Eye (tissue), 1 donor: ENCODE measurements around the gene IL36RN.

Experiments
- DNase-seq: peaks from one replicate; pipeline ENCODE4 v3.0.0-alpha.2; 2015

IL36RN gene

DNA sequence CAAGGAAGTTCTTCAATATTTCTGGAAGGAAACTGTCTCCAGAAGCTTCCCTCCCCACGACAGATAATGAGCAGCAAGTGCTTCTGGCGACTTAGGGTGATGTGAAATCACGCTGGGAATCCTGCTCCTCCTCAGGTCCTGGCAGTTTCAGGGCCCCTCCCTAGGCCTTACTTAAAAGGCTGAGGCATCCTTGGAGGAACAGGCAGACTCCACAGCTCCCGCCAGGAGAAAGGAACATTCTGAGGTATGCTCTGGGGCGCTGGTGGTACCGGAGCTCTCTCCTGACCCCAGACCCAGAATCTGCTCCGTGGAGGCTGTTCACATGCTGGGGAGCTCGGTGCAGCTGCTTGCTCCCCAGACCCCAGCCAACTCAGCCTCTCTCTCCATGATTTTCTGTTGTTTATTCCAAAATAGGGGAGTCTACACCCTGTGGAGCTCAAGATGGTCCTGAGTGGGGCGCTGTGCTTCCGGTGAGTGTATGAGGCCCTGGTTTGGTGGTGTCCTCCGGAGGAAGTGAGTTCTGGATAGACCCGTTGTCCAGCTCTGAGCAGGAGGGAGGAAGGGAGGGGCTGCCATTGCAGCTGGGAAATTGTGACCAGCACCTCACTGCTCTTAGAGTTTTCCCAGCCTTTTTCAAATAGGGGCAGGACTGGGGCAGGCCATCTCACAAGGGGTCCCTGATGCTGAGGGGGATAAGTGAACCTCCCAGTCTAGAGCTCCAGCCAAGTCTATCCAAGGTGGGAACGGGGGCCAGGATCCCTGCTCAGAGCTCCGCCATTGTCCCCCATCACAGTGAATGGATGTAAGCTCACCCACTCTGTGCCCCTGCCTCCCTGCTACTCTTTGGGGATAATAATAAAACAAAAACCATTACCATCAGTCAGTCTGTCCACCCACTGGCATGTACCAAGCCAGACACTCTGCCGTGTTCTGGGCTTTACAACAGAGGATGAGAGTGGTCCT lies at the start of gene IL36RN:
TSS of gene IL36RN (plus strand) at position 201 of the 963 bp plus-strand sequence. CDS start at position 442, 241 bp downstream.
- DNase-seq = no peak

DNA sequence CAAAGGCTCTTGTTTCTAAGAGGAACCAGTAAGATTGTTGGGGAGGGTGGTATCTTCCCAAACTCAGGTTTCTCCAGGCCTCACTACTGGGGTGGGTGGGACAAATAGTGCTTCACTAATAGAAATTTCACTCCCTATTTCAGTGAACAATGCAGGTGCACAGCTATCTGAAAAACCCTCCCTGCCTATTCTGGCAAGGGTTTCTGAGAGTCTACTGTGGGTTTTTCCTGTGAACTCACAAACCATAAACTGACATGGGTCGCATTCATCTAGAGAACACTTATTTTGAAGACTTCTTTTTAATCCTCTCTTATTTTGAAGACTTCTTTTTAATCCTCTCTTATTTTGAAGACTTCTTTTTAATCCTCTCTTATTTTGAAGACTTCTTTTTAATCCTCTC lies 49.4 kb upstream of the IL36RN start:
- DNase-seq = no peak

DNA sequence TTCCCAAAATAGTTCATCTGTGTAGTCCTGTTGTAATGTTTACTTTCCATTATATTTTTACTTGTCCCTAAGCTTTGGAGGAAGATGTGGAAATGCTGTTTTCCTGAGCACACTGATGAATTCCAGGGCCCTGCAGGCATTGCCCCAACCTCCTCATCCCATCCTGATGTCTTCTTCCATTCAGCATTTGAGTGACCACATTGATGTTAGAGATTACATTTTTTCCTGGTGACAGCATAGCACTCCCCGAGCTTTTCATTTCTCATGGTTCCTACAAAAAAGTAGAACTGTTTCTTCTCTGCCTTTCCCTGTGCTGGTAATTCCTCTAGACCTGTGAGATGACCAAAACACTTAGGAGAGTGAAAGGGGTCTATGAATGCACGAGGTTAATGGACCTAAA lies 48.9 kb upstream of the IL36RN start:
- DNase-seq = no peak

DNA sequence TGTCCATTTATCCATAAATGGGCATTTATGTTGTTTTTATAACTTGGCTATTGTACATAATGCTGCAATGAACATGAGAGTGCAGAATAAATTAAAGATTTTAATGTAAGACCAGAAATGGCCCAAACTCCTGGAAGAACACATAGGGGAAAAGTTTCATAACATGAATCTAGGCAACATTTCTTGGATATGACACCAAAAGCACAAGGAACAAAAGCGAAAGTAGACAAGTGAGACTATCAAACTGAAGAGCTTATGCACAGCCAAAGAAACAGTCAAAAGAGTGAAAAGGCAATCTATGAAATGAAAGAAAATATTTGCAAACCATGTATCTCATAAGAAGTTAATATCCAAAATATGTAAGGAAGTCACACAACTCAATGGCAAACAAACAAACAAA lies 47.9 kb upstream of the IL36RN start:
- DNase-seq = no peak

DNA sequence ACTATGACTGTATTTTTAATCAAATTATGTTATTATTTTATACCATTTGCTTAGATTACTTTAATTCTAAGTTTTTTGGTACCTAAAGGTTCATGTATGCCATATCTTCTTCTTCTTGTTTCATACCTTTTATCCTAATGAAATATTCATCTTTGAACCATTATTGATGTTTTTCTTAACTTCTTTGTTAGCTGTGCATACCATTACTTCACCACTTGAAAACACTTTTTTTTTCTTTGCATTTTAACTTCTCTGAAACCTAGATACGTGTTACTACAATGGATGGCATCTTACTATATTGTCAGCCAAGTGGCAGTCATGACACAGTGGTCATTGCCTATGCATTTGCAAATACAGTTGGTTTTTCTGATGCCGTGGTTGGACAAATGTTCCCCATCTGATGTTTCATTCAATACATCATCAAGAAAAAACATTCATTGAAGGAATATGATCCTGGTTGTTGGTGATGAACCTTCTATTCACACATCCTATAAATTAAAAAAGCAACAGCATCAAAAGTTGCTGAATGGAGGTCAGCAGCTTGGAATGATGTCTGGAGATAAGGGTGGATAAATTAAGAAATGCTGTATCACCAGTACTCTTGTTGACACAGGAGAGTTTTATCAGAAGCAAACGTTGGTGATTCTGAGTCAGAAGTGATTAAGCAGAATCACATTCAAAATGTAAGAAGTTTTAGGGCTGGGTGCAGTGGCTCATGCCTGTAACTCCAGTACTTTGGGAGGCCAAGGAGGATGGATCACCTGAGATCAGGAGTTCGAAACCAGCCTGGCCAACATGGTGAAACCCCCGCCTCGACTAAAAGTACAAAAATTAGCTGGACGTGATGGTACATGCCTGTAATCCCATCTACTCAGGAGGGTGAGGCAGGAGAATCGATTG lies 46.3 kb upstream of the IL36RN start:
- DNase-seq = no peak

DNA sequence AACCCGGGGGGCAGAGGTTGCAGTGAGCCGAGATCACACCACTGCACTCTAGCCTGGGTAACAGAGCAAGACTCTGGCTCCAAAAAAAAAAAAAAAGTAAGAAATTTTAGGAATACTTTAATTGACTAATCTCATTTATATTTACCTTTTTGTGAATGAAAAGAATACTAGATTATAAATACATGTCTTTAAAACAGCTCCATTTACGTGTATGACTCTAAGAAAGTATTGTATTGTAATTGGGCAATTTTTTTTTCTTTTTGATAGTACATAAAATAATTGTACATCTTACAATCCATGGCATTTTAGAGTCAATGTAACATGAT lies 45.7 kb upstream of the IL36RN start:
- DNase-seq = no peak

DNA sequence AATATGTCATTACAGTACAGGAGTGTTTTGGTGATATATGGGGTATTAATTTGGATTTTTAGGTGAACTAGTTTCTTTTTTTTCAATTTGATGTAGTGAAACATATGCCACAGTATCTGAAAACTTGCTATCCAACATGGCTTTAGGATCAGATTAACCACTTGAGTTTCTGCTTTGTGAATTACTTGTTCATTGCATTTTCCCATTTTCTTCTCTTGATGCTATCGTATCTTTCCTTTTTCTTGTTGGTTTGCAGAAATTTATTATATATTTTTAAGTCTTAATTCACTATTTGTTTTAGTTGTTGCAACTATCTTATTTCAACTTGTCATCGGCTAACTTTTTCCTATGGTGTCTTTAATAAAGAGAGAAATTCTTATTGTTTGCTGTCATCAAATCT lies 44.9 kb upstream of the IL36RN start:
- DNase-seq = no peak

DNA sequence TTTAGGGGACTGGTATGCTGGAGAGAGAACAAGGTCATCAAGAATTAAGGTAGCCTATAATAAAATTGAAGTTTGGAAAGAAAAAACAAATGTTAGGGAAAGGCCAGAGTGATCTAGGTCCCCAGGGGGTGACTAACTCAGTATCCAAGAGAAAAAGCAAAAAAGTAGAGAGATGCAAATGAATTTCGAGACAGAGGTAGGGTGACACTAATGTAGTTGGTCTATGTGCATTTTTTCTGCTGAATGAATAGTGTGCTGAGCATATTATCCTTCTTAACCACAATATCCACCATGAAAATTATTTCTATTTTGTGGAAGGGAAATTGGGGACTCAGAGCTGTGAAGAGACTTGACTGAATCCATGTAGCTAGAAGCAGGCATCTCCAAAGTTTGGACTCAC lies 44.0 kb upstream of the IL36RN start:
- no peak for DNase-seq

DNA sequence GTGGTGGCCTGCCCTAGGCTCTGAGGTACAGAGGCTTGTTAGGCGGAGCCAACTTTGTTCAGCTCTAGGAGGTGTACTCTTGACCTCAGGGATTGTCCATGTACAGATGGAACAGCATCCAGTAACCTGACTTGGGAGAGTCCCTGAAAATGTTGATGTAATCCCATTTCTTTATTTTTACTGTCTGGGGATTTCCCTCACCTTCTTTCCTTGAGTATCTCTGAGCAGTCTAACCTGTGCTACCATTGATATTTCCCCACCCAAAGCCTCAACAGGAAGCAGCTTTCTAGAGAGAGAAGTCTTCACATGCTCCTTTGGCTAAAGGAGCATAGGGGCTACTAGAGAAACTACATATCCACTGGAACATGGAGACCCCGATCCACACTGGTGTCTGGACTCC lies 43.3 kb upstream of the IL36RN start:
- DNase-seq = no peak

DNA sequence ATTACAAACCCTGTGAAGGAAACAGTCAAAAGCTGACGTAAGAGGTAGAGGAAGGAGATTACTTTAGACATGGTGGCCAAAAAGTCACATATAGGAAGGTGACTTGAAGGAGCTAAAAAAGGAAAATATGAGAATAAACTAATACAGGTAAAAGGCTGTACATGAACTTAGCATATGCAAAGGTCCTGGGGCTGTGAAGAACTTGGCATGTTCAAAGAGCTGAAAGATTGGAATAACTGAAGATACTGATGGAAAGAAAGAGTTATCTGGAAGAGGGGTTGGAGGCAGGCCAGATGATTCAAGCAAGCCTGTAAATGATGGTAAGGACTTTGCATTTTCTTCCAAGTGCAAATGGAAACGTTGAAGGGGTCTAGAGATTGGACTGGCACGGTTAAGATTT lies 40.5 kb upstream of the IL36RN start:
- no peak for DNase-seq

DNA sequence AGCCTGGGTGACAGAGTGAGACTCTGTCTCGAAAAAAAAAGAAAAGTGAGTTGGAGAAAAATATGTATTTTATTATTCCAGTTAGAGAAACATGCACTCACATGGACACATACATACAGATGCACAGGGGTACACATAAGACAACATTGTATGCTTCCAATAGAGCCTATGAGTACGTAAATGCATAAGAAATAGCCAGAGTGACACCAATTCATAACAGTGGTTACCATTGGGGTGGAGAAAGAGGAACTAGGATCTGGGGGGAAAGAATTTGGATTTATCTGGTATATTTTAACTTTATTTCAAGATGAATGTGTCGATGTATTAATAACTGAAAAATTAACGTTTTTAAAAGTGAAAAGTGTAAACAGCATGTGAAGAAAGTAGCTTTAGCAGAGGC lies 37.7 kb upstream of the IL36RN start:
- no peak for DNase-seq

DNA sequence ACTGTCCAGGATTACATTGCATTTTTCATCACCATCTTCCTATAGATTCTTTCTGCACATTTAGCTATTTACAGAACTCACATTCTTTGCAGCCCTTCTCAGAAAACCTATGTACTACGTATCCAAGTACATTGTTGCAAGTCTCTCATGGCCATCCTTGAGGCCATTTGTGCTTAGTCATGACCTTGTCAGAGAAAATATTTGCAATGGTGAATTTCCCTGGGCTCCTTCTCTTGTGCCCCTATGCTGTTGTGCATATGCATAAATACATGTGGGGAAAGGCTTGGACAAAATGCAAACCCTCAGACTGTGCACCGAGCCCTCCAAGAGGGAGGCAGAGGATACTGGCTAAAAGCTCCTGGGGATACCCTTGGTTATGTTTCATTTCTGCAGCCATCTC lies 34.2 kb upstream of the IL36RN start:
- DNase-seq = no peak

DNA sequence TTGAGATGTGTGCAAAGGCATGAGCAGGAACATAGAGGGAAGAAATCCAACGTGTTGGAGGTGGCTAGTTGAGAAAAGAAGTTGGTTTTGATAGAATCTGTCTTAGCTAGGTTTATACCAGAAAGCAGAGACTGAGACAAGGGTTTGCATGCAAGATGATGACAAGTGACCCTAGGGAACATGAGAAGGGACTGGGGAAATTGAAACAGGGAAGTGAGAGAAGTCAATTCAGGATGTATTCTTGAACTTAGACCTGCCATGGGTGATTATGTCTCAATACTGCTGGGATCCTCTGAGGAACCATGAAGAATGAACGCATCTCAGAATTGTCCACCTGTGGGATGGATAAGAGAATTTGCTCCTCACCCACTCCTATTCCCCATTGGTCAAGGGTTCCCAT lies 33.3 kb upstream of the IL36RN start:
- DNase-seq = no peak

DNA sequence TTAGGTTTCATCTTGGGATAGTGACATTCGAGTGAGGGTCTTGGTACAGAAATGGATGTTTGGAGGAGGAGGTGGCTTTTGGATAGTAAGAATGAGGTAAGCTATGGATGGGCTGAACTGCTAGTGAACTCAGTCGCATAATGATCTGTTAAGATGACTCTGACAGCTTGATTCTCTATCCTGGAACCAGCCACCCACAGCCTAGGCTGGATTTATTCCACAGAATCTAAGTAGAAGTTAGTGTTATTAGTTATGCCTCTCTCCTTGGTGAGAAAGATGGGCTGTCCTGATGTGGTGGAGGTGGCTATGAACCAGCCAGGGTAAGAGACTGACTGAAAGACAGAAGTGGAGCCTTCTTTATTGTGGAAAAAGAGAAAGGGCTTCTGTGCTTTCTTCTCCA lies 31.3 kb upstream of the IL36RN start:
- DNase-seq = no peak

DNA sequence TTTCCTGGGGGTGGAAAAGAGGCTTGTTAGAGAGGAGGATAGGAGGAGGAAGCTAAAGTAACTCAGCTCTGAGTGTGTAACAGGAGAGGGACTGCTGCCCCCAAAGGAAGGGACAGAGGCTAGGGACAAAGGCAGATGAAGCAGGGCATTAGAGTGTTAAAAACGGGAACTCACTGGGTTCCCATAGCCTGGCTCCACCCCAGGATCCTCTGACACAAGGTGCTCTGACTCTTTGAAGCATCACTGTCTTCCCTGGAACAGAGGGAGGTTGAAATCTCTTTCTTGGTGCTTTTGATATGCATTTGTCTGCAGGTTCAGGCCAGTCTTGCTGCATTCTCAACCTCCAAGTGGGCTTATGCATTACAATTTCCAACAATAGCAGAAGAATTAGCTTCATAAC lies 30.9 kb upstream of the IL36RN start:
- no peak for DNase-seq

DNA sequence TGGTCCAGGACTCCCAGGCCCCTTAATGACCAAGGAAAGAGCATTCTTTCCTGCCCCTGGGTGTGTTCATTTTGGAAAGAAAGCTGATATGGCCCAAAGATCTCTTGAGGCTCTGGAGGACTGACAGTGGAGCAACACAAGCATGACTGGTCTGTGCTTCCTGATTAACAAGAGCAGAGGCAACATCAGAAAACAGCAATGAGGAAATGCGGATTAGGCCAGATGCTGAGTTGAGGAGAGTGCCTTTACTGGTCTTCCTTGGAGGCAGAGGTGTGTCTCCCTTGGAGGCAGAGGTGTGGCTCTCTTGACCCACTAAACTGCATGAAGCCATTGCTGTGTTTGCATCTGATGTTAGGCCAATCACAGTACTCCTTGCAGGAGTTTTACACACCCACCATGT lies 26.3 kb upstream of the IL36RN start:
- no peak for DNase-seq

DNA sequence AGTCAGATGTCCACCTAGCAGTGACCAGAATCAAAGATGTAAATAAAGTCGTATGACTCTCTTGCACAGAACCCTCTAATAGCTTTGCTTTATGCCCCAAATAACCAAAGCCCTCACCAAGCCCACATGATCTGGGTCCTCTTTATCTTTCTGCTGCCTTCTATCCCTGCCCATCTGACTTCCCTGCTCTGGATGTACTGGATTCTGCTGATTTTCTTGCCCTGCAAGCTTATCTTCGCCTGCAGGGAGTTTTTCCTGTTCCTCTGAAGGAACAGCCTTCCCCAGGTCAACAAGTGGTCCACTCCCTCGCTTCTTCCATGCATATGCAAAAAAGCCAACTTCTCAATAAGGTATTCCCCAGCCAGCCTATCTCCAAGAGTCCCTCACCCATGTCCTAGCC lies 25.0 kb upstream of the IL36RN start:
- no peak for DNase-seq

DNA sequence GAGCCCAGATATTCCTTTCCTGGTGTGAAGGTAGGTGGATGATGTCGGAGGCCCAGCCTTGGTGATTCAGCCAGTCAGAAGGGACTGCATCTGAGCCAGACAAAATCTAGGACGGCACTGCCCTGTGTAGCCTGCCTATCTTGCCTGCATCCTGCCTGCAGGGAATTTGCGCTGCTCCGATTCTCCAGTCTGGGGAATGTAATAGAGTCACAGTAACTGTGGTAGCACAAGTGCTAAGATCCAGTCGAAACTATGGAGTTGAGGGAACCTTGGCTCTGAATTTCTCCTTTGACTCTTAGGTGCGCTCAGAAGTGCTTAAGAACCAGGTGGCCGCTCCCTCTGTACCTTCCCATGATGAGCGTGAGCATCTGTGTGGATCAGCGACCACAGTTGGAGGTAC lies 22.2 kb upstream of the IL36RN start:
- DNase-seq = no peak

DNA sequence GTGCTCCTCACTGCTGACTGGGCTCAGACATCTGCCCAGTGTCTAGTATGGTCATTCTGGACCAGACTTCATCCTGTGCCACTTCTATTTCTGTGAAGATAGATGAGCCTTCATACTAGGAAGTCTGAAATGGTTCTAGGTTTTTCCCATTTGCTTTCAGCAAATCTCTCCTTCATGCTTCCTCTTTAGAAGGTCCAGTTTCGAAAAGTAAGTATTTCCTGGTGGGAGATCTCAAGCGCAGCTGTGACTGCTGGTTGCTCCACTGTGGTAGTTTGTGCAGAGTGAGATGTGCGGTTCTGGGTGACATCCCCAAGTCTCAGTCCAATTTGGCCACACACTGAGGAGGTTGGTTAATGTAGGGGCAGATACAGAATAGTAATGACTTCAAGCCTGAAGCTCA lies 20.7 kb upstream of the IL36RN start:
- no peak for DNase-seq

DNA sequence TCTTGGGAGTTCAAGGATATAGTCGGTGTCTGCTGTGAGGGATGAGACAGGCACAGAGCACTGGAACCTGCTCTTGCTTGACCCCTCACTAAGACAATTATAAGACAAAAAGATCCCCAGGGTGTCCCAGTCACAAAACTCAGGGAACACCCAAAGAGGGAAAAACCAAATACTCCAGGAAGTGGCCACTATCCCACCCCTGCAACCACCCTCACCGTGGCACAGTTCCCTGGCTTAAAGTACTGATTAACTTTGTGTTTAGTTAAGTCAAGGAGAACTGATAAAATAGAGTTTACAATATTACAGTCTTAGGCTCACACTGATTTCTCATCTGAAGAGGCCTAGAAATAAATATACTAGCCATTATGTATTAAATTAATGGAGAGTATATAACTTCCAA lies 19.8 kb upstream of the IL36RN start:
- DNase-seq = no peak

DNA sequence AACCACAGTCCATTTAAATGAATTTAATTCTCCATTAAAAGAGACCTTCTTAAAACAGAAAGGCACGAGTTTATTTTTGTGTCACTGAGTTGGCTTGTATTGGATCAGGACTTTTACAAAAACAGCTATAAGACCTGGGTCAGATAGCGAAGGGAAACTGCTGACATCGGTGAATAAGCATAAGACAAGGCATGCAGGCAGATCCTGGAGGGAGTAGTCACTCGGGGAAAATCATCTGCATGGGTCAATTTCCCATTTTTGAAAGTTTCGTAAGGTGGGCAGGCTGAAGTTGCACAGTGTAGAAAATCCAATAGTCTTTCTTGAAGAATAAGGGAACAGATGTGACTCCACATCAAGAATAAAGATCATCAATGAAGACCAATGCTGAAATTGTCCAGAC lies 19.3 kb upstream of the IL36RN start:
- no peak for DNase-seq

DNA sequence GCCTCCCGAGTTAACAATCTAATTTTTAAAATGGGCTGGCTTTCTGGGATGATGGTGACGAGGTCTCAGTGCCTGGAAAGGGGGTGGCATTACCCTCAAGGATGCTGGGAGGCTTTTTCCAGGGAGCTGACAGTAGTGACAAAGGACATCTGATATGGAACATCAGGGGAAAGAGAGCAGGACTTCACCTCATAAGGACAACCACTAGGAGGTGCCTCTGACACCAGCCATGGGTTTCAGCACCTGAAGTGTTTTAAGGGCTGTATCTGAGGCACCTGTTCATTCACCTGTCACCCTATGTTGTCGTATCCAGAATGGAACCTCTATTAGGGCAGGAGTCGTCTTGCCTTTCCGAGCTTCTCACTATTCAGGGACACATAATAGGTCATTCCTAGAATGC lies 17.1 kb upstream of the IL36RN start:
- no peak for DNase-seq

DNA sequence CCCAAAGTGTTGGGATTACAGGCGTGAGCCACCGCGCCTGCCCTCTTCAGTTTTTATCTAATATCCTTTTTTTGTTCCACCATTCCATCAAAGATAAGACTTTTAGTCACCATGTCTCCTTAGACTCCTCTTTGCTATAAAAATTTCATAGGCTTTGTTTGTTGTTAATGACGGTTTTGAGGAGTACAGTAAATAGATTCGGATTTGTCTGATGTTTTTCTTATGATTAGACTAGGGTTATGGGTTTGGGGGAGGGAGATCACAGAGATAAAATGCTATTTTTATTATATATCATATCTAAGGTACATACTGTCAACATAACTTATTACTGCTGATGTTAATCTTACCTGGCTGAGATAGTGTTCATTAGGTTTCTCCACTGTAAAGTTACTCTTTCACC lies 12.5 kb upstream of the IL36RN start:
- no peak for DNase-seq
